BE2C (cell line): ENCODE data around the gene STAG1.

Experiments used
- DNase-seq: peaks from one replicate; pipeline ENCODE4 v3.0.0-alpha.2; 2020
- H3K27me3 ChIP-seq: fragments of 250-450 bp; sonication (Bioruptor Pico); 2 replicates; pipeline ENCODE4 v1.5.1; 2020; ENCODE audit warnings: mild to moderate bottlenecking
- H3K36me3 ChIP-seq: fragments of 250-450 bp; sonication (Bioruptor Pico); 2 replicates; pipeline ENCODE4 v1.5.1; 2020; ENCODE audit warnings: mild to moderate bottlenecking
- H3K4me1 ChIP-seq: fragments of 250-450 bp; sonication (Bioruptor Pico); 2 replicates; pipeline ENCODE4 v1.5.1; 2020
- H3K4me3 ChIP-seq: 2 replicates; pipeline ENCODE4 v1.5.1; 2011; ENCODE audit warnings: low read depth, low read length
- H3K9me3 ChIP-seq: fragments of 250-450 bp; sonication (Bioruptor Pico); 2 replicates; pipeline ENCODE4 v1.5.1; 2020
- TF ChIP-seq, protein P1 (sequence below): IDR thresholded peaks from 2 replicates; pipeline ENCODE4 v1.5.1; 2012; ENCODE audit warnings: mild to moderate bottlenecking, low read depth, low read length

Gene STAG1

DNA sequence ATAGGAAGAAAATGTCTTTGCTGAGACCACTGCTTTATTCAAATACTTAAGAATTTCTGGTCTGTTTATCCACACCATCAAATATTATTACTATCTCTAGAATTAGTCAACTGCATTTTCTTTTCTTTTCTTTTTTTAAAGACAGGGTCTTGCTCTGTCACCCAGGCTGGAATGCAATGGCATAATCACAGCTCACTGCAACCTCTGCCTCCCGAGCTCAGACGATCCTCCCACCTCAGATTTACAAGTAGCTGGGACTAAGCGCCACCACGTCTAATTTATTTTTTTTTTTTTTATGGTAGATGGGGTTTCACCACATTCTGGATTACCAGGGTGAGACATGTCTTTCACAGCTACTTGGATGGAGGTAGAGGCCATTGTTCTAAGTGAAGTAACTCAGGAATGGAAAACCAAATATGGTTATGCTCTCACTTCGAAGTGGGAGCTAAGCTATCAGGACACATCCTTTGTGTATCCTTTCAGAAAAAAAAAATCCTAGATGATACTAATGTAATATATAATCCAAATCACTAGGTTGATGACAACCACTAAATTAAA lies 52.8 kb downstream of the STAG1 start:
- peaks cover 7% of the 10 kb centered on the region; the same call in 1 of the 2 replicates for H3K4me1 ChIP-seq
- H3K4me3 ChIP-seq: no peak overlapping the region
- DNase-seq: no peak
- H3K27me3 ChIP-seq: no peaks in the 10 kb centered on the region
- no peaks in the 10 kb centered on the region for H3K9me3 ChIP-seq
- no peaks in the 10 kb centered on the region for H3K36me3 ChIP-seq
- TF ChIP-seq, protein P1, sequence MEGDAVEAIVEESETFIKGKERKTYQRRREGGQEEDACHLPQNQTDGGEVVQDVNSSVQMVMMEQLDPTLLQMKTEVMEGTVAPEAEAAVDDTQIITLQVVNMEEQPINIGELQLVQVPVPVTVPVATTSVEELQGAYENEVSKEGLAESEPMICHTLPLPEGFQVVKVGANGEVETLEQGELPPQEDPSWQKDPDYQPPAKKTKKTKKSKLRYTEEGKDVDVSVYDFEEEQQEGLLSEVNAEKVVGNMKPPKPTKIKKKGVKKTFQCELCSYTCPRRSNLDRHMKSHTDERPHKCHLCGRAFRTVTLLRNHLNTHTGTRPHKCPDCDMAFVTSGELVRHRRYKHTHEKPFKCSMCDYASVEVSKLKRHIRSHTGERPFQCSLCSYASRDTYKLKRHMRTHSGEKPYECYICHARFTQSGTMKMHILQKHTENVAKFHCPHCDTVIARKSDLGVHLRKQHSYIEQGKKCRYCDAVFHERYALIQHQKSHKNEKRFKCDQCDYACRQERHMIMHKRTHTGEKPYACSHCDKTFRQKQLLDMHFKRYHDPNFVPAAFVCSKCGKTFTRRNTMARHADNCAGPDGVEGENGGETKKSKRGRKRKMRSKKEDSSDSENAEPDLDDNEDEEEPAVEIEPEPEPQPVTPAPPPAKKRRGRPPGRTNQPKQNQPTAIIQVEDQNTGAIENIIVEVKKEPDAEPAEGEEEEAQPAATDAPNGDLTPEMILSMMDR: no peak

DNA sequence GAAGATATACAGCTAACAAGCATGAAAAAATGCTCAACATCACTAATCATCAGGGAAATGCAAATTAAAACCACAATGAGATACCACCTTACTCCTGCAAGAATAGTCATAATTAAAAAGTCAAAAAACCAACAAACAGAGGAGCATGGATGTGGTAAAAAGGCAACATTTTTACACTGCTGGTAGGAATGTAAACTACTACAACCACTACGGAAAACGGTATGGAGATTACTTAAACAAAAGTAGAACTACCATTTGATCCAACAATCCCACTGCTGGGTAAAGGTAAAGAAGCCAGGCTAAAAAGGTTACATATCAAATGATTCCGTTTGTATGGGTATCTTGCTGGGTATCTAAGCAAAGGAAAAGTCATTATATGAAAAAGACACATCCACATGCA lies 53.8 kb downstream of the STAG1 start:
- TF ChIP-seq, protein P1: no peak
- Histone ChIP-seq H3K36me3 (no peaks in the 10 kb centered on the region), H3K27me3 (no peaks in the 10 kb centered on the region), H3K9me3 (no peaks in the 10 kb centered on the region), H3K4me3 (no peak overlapping the region), H3K4me1 (peaks cover 7% of the 10 kb centered on the region; the same call in 1 of the 2 replicates)
- no peak for DNase-seq

DNA sequence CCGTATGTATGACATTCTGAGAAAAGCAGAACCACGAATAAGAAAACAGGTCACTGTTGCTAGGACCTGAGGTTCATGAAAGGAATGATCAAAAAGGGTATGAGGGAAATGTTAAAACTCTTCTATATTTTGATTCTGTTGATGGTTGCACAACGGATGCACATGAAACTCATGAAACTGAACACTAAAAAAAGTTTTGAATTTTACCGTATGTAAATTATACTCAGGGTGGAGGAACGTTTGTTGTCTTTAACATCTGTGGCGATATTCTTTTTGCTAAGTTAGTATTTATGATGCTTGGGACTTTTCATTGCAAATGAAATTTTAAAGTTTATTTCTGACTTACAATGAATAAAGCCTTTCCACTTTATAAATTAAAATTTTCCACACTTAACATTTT lies 55.4 kb downstream of the STAG1 start:
- H3K9me3 ChIP-seq: no peaks in the 10 kb centered on the region
- no peaks in the 10 kb centered on the region for H3K36me3 ChIP-seq
- no peak for DNase-seq
- no peaks in the 10 kb centered on the region for H3K27me3 ChIP-seq
- TF ChIP-seq, protein P1: no peak
- H3K4me1 ChIP-seq: peaks cover 7% of the 10 kb centered on the region; the same call in 1 of the 2 replicates
- no peak overlapping the region for H3K4me3 ChIP-seq

DNA sequence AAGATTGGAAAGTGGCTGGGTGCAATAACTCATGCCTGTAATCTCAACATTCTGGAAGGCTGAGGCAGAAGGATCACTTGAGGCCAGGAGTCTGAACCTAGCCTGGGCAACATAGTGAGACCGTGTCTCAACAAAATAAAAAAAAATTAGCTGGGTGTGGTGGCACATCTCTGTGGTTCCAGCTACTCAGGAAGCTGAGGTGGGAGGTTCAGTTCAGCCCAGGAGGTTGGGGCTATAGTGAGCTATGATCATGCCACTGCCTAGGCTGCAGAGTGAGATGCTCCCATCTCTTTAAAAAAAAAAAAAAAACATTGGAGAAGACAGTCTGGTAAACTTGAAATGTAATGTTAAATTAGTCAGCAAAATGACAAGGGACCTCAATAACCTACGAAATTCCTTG lies 57.9 kb downstream of the STAG1 start:
- DNase-seq: no peak
- H3K36me3 ChIP-seq: no peaks in the 10 kb centered on the region
- peaks cover 7% of the 10 kb centered on the region; the same call in 1 of the 2 replicates for H3K4me1 ChIP-seq
- no peaks in the 10 kb centered on the region for H3K27me3 ChIP-seq
- H3K9me3 ChIP-seq: no peaks in the 10 kb centered on the region
- H3K4me3 ChIP-seq: no peak overlapping the region
- TF ChIP-seq, protein P1: no peak

GRCh38 chr3:136690599-136690998 lies 61.6 kb downstream of the STAG1 start:
- TF ChIP-seq, protein P1: no peak

GRCh38 chr3:136685882-136686281 lies 66.3 kb downstream of the STAG1 start:
- no peak for DNase-seq
- H3K9me3 ChIP-seq: no peaks in the 10 kb centered on the region
- TF ChIP-seq, protein P1: no peak
- H3K36me3 ChIP-seq: no peaks in the 10 kb centered on the region
- no peak overlapping the region for H3K4me3 ChIP-seq
- no peaks in the 10 kb centered on the region for H3K4me1 ChIP-seq
- no peaks in the 10 kb centered on the region for H3K27me3 ChIP-seq

More at GRCh38 chr3:136690599-136690998, 61.6 kb downstream of the STAG1 start:
- Histone ChIP-seq H3K36me3 (no peaks in the 10 kb centered on the region), H3K27me3 (no peaks in the 10 kb centered on the region), H3K9me3 (no peaks in the 10 kb centered on the region), H3K4me1 (no peaks in the 10 kb centered on the region), H3K4me3 (no peak overlapping the region)
- no peak for DNase-seq
